Natural killer cell (primary cell): ENCODE data around the gene CAMTA1. TPM values are rescaled to one million over a fixed set of nuclear protein-coding genes. Genes with fewer than 3 reads are reported as not detected.

ENCODE experiments used
- ATAC-seq, 3 donors: fragments of 150-1000 bp in 2 of 3; fragments of 200-7000 bp in 1 of 3; cut with Tn5 transposase; 1 replicate in 1 of 3; 2 replicates in 2 of 3; pipeline ENCODE4 v1.10.0; 2021; ENCODE audit warnings: mild to moderate bottlenecking in 2 of 3, moderate library complexity in 2 of 3
- DNase-seq, 2 donors: peaks; one replicate each; pipeline versions ENCODE4 v3.0.0 to v3.0.0-alpha.2; 2013 to 2021; ENCODE audit warnings: mixed read lengths in 1 of 2
- H3K27ac ChIP-seq: one replicate; pipeline ENCODE4 v1.5.1; 2013; ENCODE audit warnings: mild to moderate bottlenecking, low read length
- H3K27me3 ChIP-seq: one replicate; pipeline ENCODE4 v1.6.1; 2013; ENCODE audit warnings: low read length; ENCODE audit not compliant: control insufficient read depth, insufficient read depth
- H3K36me3 ChIP-seq: one replicate; pipeline ENCODE4 v1.6.1; 2013; ENCODE audit warnings: low read length; ENCODE audit not compliant: control insufficient read depth, insufficient read depth
- H3K4me1 ChIP-seq: one replicate; pipeline ENCODE4 v1.6.1; 2013; ENCODE audit warnings: low read length; ENCODE audit not compliant: control insufficient read depth, insufficient read depth
- H3K4me3 ChIP-seq: one replicate; pipeline ENCODE4 v1.5.1; 2013; ENCODE audit warnings: low read length
- H3K9me3 ChIP-seq: one replicate; pipeline ENCODE4 v1.6.1; 2013; ENCODE audit warnings: low read length; ENCODE audit not compliant: control insufficient read depth, insufficient read depth
- H3K27ac Mint-ChIP-seq, 2 donors: one replicate each; pipeline ENCODE4 v1.8.0; 2022; ENCODE audit warnings: mild to moderate bottlenecking in 2 of 2, mixed read lengths in 2 of 2, moderate library complexity in 1 of 2
- H3K27me3 Mint-ChIP-seq, 2 donors: one replicate each; pipeline ENCODE4 v1.8.0; 2022; ENCODE audit warnings: low read depth in 2 of 2, mixed read lengths in 2 of 2
- H3K36me3 Mint-ChIP-seq: one replicate; pipeline ENCODE4 v1.8.0; 2022; ENCODE audit warnings: mixed read lengths
- H3K4me1 Mint-ChIP-seq, 2 donors: one replicate each; pipeline ENCODE4 v1.8.0; 2022; ENCODE audit warnings: mixed read lengths in 2 of 2
- H3K4me3 Mint-ChIP-seq: one replicate; pipeline ENCODE4 v1.8.0; 2022; ENCODE audit warnings: mild to moderate bottlenecking, moderate library complexity, mixed read lengths
- H3K9me3 Mint-ChIP-seq, 2 donors: one replicate each; pipeline ENCODE4 v1.8.0; 2022; ENCODE audit warnings: mixed read lengths in 2 of 2
- CTCF ChIP-seq: fragments of 200-600 bp; IDR thresholded peaks from one replicate; pipeline ENCODE4 v1.8.0; 2022; ENCODE audit warnings: antibody characterized with exemption
- WGBS: methylation state at CpG from one replicate; pipeline ENCODE4 v1.1.7; 2013; ENCODE audit warnings: missing lambda C conversion rate; ENCODE audit not compliant: insufficient coverage; 5-methylcytosine and 5-hydroxymethylcytosine counted together
- intact Hi-C: fragments of 100-400 bp; cut with micrococcal nuclease; formaldehyde crosslinking; loops from one replicate; pipeline ENCODE4 v1.14.2; 2022
- total RNA-seq, 4 donors: library from RNA; stranded (reverse); fragments of 120-200 nt in 1 of 4; gene quantifications; one replicate each; pipeline versions ENCODE4 v1.2.3 to v1.2.4, GENCODE V29; 2013 to 2022

CAMTA1 gene
- total RNA-seq, 3 donors from 2014 or later (not counting 1 experiment from before 2014, with no cell fraction given) = 40.6 to 53.3 (median 44.9) TPM

- H3K36me3 ChIP-seq = no peaks in the 10 kb centered on the region
- 91% methylated on average over 9 of the region's 10 CpGs for WGBS
- no peaks in the 10 kb centered on the region for H3K4me1 ChIP-seq
- no peak for DNase-seq
- intact Hi-C loops = no loop called here
- Mint-ChIP-seq H3K4me1 (no peaks in the 10 kb centered on the region), H3K27ac (no peak overlapping the region), H3K27me3 (peaks cover 8 to 14% of the 10 kb centered on the region in 2 donors), H3K4me3 (no peak overlapping the region), H3K9me3 (no peaks in the 10 kb centered on the region), H3K36me3 (no peaks in the 10 kb centered on the region)
- H3K27me3 ChIP-seq = no peaks in the 10 kb centered on the region
- ATAC-seq = no peak
- no peak overlapping the region for H3K4me3 ChIP-seq
- H3K9me3 ChIP-seq = no peaks in the 10 kb centered on the region
- no peak for TF ChIP-seq CTCF
- H3K27ac ChIP-seq = no peak overlapping the region
Measured at GRCh38 chr1:7292036-7292681, 506.9 kb downstream of the CAMTA1 start.

GRCh38 chr1:7292714-7293419 is 507.6 kb downstream of the CAMTA1 start:
- no peak for DNase-seq
- Mint-ChIP-seq H3K36me3 (no peaks in the 10 kb centered on the region), H3K27me3 (peaks cover 12 to 17% of the 10 kb centered on the region in 2 donors)

GRCh38 chr1:7293702-7294629 is 508.7 kb downstream of the CAMTA1 start:
- Mint-ChIP-seq H3K9me3 (no peaks in the 10 kb centered on the region), H3K36me3 (no peaks in the 10 kb centered on the region), H3K4me3 (no peak overlapping the region), H3K4me1 (no peaks in the 10 kb centered on the region), H3K27me3 (peaks cover 16 to 23% of the 10 kb centered on the region in 2 donors), H3K27ac (no peak overlapping the region)
- H3K4me3 ChIP-seq = no peak overlapping the region
- no peaks in the 10 kb centered on the region for H3K36me3 ChIP-seq
- H3K27me3 ChIP-seq = no peaks in the 10 kb centered on the region
- H3K9me3 ChIP-seq = no peaks in the 10 kb centered on the region
- H3K4me1 ChIP-seq = no peaks in the 10 kb centered on the region
- no peak for TF ChIP-seq CTCF
- no peak for DNase-seq
- intact Hi-C loops = no loop called here
- 76% methylated on average over 16 of the region's 16 CpGs for WGBS
- no peak for ATAC-seq
- H3K27ac ChIP-seq = no peak overlapping the region

More at GRCh38 chr1:7292714-7293419, 507.6 kb downstream of the CAMTA1 start:
- no peak for TF ChIP-seq CTCF
- 81% methylated on average over 16 of the region's 17 CpGs for WGBS
- H3K9me3 ChIP-seq = no peaks in the 10 kb centered on the region
- intact Hi-C loops = no loop called here
- H3K36me3 ChIP-seq = no peaks in the 10 kb centered on the region
- H3K4me1 ChIP-seq = no peaks in the 10 kb centered on the region
- no peak for ATAC-seq
- no peaks in the 10 kb centered on the region for H3K4me1 Mint-ChIP-seq
- no peak overlapping the region for H3K27ac Mint-ChIP-seq
- no peaks in the 10 kb centered on the region for H3K27me3 ChIP-seq
- no peak overlapping the region for H3K4me3 ChIP-seq
- H3K4me3 Mint-ChIP-seq = no peak overlapping the region
- H3K27ac ChIP-seq = no peak overlapping the region
- H3K9me3 Mint-ChIP-seq = no peaks in the 10 kb centered on the region
